Fibroblast of lung (primary cell): Measurements from ENCODE around the gene PAM. TPM values are rescaled to one million over a fixed set of nuclear protein-coding genes. Genes with fewer than 3 reads are reported as not detected.

Experiments
- DNase-seq, 2 donors: peaks; one replicate each; pipeline versions ENCODE4 v3.0.0 to v3.0.0-alpha.2; 2010; ENCODE audit warnings: low read depth in 2 of 2
- H2AFZ ChIP-seq: 2 replicates; pipeline ENCODE4 v1.5.1; 2012; ENCODE audit warnings: low read length, control low read depth, inconsistent platforms
- H3K27ac ChIP-seq: 2 replicates; pipeline ENCODE4 v1.5.1; 2011; ENCODE audit warnings: low read length, control low read depth; ENCODE audit not compliant: insufficient read depth
- H3K27me3 ChIP-seq: 2 replicates; pipeline ENCODE4 v1.5.1; 2011; ENCODE audit warnings: mild to moderate bottlenecking, low read length; ENCODE audit not compliant: control insufficient read depth, insufficient read depth
- H3K36me3 ChIP-seq: 2 replicates; pipeline ENCODE4 v1.5.1; 2011; ENCODE audit warnings: low read length; ENCODE audit not compliant: control insufficient read depth, insufficient read depth
- H3K4me1 ChIP-seq: 2 replicates; pipeline ENCODE4 v1.5.1; 2011; ENCODE audit warnings: low read length; ENCODE audit not compliant: control insufficient read depth, insufficient read depth; ENCODE audit errors: extremely low read depth
- H3K4me2 ChIP-seq: 2 replicates; pipeline ENCODE4 v1.5.1; 2011; ENCODE audit warnings: low read length, control low read depth; ENCODE audit not compliant: insufficient read depth; ENCODE audit errors: extremely low read depth
- H3K4me3 ChIP-seq, 4 experiments: fragments of 200-600 bp in 1 of 4; sonication (generic) in 1 of 4; replicated peaks in 1 of 4; 2 replicates each; pipeline ENCODE4 v1.5.1; 2011 to 2016; ENCODE audit warnings: low read length in 4 of 4, low read depth in 3 of 4, mild to moderate bottlenecking in 3 of 4, control low read depth in 2 of 4, inconsistent platforms in 1 of 4, mixed read lengths in 1 of 4; ENCODE audit not compliant: insufficient read depth in 1 of 4; ENCODE audit errors: control extremely low read depth in 1 of 4
- H3K79me2 ChIP-seq: 2 replicates; pipeline ENCODE4 v1.5.1; 2012; ENCODE audit warnings: mild to moderate bottlenecking, low read length, inconsistent platforms; ENCODE audit not compliant: control insufficient read depth, insufficient read depth
- H3K9ac ChIP-seq: 2 replicates; pipeline ENCODE4 v1.5.1; 2011; ENCODE audit warnings: mild to moderate bottlenecking, low read length, control low read depth; ENCODE audit not compliant: insufficient read depth
- H3K9me3 ChIP-seq: 2 replicates; pipeline ENCODE4 v1.5.1; 2012; ENCODE audit warnings: low read depth, low read length; ENCODE audit not compliant: control insufficient read depth, insufficient read depth
- H4K20me1 ChIP-seq: 2 replicates; pipeline ENCODE4 v1.5.1; 2011; ENCODE audit warnings: low read length; ENCODE audit not compliant: control insufficient read depth, insufficient read depth; ENCODE audit errors: extremely low read depth
- CTCF ChIP-seq, 2 donors: IDR thresholded peaks in 1 of 2; conservative IDR thresholded peaks in 1 of 2; 1 replicate in 1 of 2; 2 replicates in 1 of 2; pipeline ENCODE4 v1.5.1; 2011 to 2012; ENCODE audit warnings: low read length in 2 of 2, control low read depth in 1 of 2, inconsistent platforms in 1 of 2, low read depth in 1 of 2, mild to moderate bottlenecking in 1 of 2
- EZH2 ChIP-seq: IDR thresholded peaks from 2 replicates; pipeline ENCODE4 v1.5.1; 2012; ENCODE audit warnings: low read length, control low read depth, mild to moderate bottlenecking; ENCODE audit errors: missing control alignments
- polyA plus RNA-seq, 2 donors: library from polyadenylated mRNA; depleted of rRNA in 1 of 2; stranded (reverse) in 1 of 2; unstranded in 1 of 2; fragments of >200 nt; gene quantifications; 2 replicates each; pipeline ENCODE4 v1.2.1, GENCODE V29; 2011 to 2012; ENCODE audit warnings: missing spikeins in 1 of 2
- total RNA-seq: library from RNA; depleted of rRNA; stranded (reverse); fragments of >200 nt; gene quantifications from 2 replicates; pipeline ENCODE4 v1.2.1, GENCODE V29; 2014

Gene PAM
- total and polyA plus RNA-seq, 2 donors (not counting 1 experiment from before 2014, with no cell fraction given): 404 to 405 TPM

- no peak for DNase-seq
- peaks cover 2% of the 10 kb centered on the region for H3K4me1 ChIP-seq
- no peak overlapping the region for H2AFZ ChIP-seq
- no peaks in the 10 kb centered on the region for H3K9me3 ChIP-seq
- H3K9ac ChIP-seq: no peak overlapping the region
- no peak overlapping the region for H3K4me3 ChIP-seq
- no peaks in the 10 kb centered on the region for H4K20me1 ChIP-seq
- no peak overlapping the region for H3K27ac ChIP-seq
- H3K79me2 ChIP-seq: peaks cover 3% of the 10 kb centered on the region
- H3K27me3 ChIP-seq: no peaks in the 10 kb centered on the region
- TF ChIP-seq EZH2: no peak
- TF ChIP-seq CTCF (conservative IDR thresholded peaks at IDR 0.05 in 1 of 2, IDR thresholded peaks at IDR 0.05 in 1 of 2; ENCODE audit: low read depth in 1 of 2, low read length in 2 of 2): no peak
- no peaks in the 10 kb centered on the region for H3K36me3 ChIP-seq
- no peak overlapping the region for H3K4me2 ChIP-seq
Measured at GRCh38 chr5:102863058-102863457, 108.0 kb downstream of the PAM start.

GRCh38 chr5:102863764-102864560 lies 108.9 kb downstream of the PAM start:
- no peak overlapping the region for H3K9ac ChIP-seq
- H2AFZ ChIP-seq: no peak overlapping the region
- no peaks in the 10 kb centered on the region for H4K20me1 ChIP-seq
- peak in 1 of 2 donors; percentile 20 for DNase-seq
- peaks cover 2% of the 10 kb centered on the region for H3K4me1 ChIP-seq
- TF ChIP-seq EZH2 (no peak), CTCF (conservative IDR thresholded peaks at IDR 0.05 in 1 of 2, IDR thresholded peaks at IDR 0.05 in 1 of 2; ENCODE audit: low read depth in 1 of 2, low read length in 2 of 2) (no peak)
- no peaks in the 10 kb centered on the region for H3K36me3 ChIP-seq
- H3K4me3 ChIP-seq: no peak overlapping the region
- no peaks in the 10 kb centered on the region for H3K9me3 ChIP-seq
- peaks cover 4% of the 10 kb centered on the region for H3K79me2 ChIP-seq
- H3K27ac ChIP-seq: no peak overlapping the region
- no peak overlapping the region for H3K4me2 ChIP-seq
- H3K27me3 ChIP-seq: no peaks in the 10 kb centered on the region

- H3K4me2 ChIP-seq: peak overlapping the region; percentile 64
Measured at GRCh38 chr5:102865171-102865509, 110.0 kb downstream of the PAM start.

More at GRCh38 chr5:102865171-102865509, 110.0 kb downstream of the PAM start:
- no peaks in the 10 kb centered on the region for H3K36me3 ChIP-seq
- peak; percentile 36 to 44 for DNase-seq
- TF ChIP-seq CTCF (conservative IDR thresholded peaks at IDR 0.05 in 1 of 2, IDR thresholded peaks at IDR 0.05 in 1 of 2; ENCODE audit: low read depth in 1 of 2, low read length in 2 of 2) (no peak), EZH2 (no peak)
- peak overlapping the region; percentile 37 for H2AFZ ChIP-seq
- peak overlapping the region; percentile 54 to 79 (median 67) for H3K4me3 ChIP-seq
- no peaks in the 10 kb centered on the region for H3K4me1 ChIP-seq
- peaks cover 7% of the 10 kb centered on the region for H3K79me2 ChIP-seq
- peak overlapping the region; percentile 25 for H3K9ac ChIP-seq
- H4K20me1 ChIP-seq: no peaks in the 10 kb centered on the region
- H3K27me3 ChIP-seq: no peaks in the 10 kb centered on the region
- no peaks in the 10 kb centered on the region for H3K9me3 ChIP-seq
- H3K27ac ChIP-seq: peak overlapping the region; percentile 93
